Measurements from ENCODE around the gene SYT12.

The SYT12 gene

GRCh38 chr11:67010296-67010905 lies 12.5 kb upstream of the SYT12 start:
- DNase-seq (ENCODE audit: insufficient read length, low spot score) (no peak), FAIRE-seq (no peak)
- TF ChIP-seq TAF1 (IDR thresholded peaks at IDR 0.05; ENCODE audit: low read depth, low read length) (no peak), PAX5 (IDR thresholded peaks at IDR 0.05; ENCODE audit: insufficient read depth, low read length, severe bottlenecking) (no peak), POU2F2 (IDR thresholded peaks at IDR 0.05; ENCODE audit: low read depth, low read length) (no peak), POLR2AphosphoS5 (IDR thresholded peaks at IDR 0.05; ENCODE audit: low read depth, low read length) (no peak), POLR2A (IDR thresholded peaks at IDR 0.05; ENCODE audit: low read depth, low read length) (no peak), SPI1 (IDR thresholded peaks at IDR 0.05; ENCODE audit: low read depth, low read length) (no peak)

GRCh38 chr11:67013511-67014045 lies 9.4 kb upstream of the SYT12 start:
- no peak for FAIRE-seq
- DNase-seq (ENCODE audit: insufficient read length, low spot score), result no peak
- TF ChIP-seq SPI1 (IDR thresholded peaks at IDR 0.05; ENCODE audit: low read depth, low read length) (no peak), TAF1 (IDR thresholded peaks at IDR 0.05; ENCODE audit: low read depth, low read length) (no peak), POU2F2 (IDR thresholded peaks at IDR 0.05; ENCODE audit: low read depth, low read length) (no peak), POLR2AphosphoS5 (IDR thresholded peaks at IDR 0.05; ENCODE audit: low read depth, low read length) (no peak)

DNA sequence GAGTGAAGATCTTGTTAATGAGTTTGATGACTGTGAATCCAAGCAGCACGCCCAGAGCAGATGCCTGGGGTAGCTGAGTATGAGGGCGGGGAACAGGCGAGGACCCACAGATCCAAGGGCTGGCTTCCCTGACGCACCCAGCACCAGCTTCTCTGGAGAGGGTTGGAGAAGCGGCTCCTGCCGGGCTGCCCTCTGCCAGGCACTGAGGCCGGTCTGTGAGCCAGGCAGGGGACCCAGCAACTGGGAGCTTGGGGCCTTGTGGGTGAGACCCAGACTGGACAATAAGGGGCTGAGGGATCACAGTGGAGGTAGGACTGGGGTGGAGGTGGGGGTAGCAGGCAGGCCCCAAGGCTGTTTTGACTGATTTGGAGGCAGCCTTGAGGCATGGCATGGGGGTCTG lies 8.6 kb upstream of the SYT12 start:
- no peak for TF ChIP-seq PAX5 (IDR thresholded peaks at IDR 0.05; ENCODE audit: insufficient read depth, low read length, severe bottlenecking)
- TF ChIP-seq POLR2AphosphoS5 (IDR thresholded peaks at IDR 0.05; ENCODE audit: low read depth, low read length), result no peak
- TF ChIP-seq SPI1 (IDR thresholded peaks at IDR 0.05; ENCODE audit: low read depth, low read length), result no peak
- no peak for TF ChIP-seq TAF1 (IDR thresholded peaks at IDR 0.05; ENCODE audit: low read depth, low read length)
- no peak for TF ChIP-seq POU2F2 (IDR thresholded peaks at IDR 0.05; ENCODE audit: low read depth, low read length)
- FAIRE-seq (no peak), DNase-seq (ENCODE audit: insufficient read length, low spot score) (no peak)

GRCh38 chr11:67015048-67015447 lies 7.9 kb upstream of the SYT12 start:
- TF ChIP-seq POLR2AphosphoS5 (IDR thresholded peaks at IDR 0.05; ENCODE audit: low read depth, low read length), result no peak
- no peak for TF ChIP-seq SPI1 (IDR thresholded peaks at IDR 0.05; ENCODE audit: low read depth, low read length)
- TF ChIP-seq POU2F2 (IDR thresholded peaks at IDR 0.05; ENCODE audit: low read depth, low read length), result no peak
- no peak for TF ChIP-seq TAF1 (IDR thresholded peaks at IDR 0.05; ENCODE audit: low read depth, low read length)
- no peak for TF ChIP-seq PAX5 (IDR thresholded peaks at IDR 0.05; ENCODE audit: insufficient read depth, low read length, severe bottlenecking)
- no peak for TF ChIP-seq POLR2A (IDR thresholded peaks at IDR 0.05; ENCODE audit: low read depth, low read length)
- DNase-seq (ENCODE audit: insufficient read length, low spot score), result no peak
- FAIRE-seq, result no peak

DNA sequence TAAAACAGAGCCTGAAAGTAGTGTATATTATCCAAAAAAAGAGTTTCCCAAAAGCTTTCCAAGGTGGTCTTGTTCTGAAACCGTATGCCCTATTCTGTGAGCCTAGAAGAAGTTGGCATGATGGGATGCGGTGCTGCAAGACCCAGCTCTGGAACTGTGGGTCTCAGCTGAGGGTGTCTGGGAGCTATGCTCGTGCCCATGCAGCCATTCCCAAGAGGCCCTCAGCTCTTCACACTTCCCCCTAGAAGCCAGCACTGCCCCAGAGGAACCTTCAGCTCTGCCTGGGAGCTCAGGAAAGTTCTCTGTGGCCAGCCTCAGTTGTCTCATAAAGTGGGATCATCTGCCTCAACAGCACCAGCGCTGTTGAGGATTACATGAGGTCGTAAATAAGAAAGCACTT lies 6.4 kb upstream of the SYT12 start:
- no peak for DNase-seq (ENCODE audit: insufficient read length, low spot score)
- no peak for FAIRE-seq

DNA sequence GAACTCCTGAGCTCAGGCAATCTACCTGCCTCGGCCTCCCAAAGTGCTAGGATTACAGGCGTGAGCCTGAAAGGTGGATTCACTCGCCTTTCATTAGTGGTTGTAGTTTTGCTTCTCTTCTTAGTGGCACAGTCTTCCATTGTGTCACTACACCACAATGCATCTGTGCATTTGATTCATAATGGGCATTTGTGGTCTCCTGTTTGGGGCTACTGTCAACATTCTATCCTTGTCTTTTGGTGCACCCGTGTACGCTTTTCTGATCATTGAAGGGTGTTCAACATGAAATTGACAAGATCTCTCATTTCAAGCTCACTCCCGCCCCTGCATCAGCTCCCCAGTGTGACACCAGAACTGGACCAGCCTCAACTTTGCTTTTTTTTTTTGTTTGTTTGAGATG lies 2.0 kb upstream of the SYT12 start:
- FAIRE-seq (peak; percentile 55), DNase-seq (ENCODE audit: insufficient read length, low spot score) (no peak)
- TF ChIP-seq PAX5 (IDR thresholded peaks at IDR 0.05; ENCODE audit: insufficient read depth, low read length, severe bottlenecking) (no peak), POU2F2 (IDR thresholded peaks at IDR 0.05; ENCODE audit: low read depth, low read length) (no peak), POLR2A (IDR thresholded peaks at IDR 0.05; ENCODE audit: low read depth, low read length) (no peak), TAF1 (IDR thresholded peaks at IDR 0.05; ENCODE audit: low read depth, low read length) (no peak), SPI1 (IDR thresholded peaks at IDR 0.05; ENCODE audit: low read depth, low read length) (no peak), POLR2AphosphoS5 (IDR thresholded peaks at IDR 0.05; ENCODE audit: low read depth, low read length) (no peak)

More for the DNA sequence above, 6.4 kb upstream of the SYT12 start:
- TF ChIP-seq SPI1 (IDR thresholded peaks at IDR 0.05; ENCODE audit: low read depth, low read length), result no peak
- no peak for TF ChIP-seq POU2F2 (IDR thresholded peaks at IDR 0.05; ENCODE audit: low read depth, low read length)
- no peak for TF ChIP-seq POLR2A (IDR thresholded peaks at IDR 0.05; ENCODE audit: low read depth, low read length)

DNA sequence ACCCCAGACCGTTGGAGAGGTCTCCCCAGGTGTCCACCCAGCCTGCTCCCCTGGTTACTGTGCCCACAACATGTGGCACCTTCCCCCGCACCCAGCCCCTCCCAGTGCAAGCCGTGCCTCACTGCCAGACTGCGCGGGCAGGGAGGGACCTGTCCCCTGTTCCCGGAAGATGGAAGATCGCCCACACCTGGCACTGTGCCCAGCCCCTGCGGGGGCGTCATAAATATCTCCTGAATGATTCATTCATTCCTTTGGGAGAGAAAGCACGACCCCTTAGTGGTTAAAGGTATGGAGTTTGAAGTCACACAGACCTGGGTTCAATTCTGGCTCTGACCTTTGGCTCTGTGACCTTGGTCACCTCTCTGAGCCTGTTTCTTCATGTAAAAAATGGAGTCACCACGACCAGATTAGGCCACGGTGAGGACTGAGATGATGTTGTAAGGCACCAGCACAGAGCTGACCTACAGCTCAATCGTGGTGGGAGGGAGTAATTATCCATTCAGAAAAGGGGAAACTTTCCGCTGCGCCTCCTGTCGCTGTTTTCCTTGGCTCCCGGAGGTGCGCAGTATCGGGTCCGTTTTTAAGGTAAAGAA lies 497 bp upstream of the SYT12 start:
- DNase-seq (ENCODE audit: insufficient read length, low spot score) (no peak), FAIRE-seq (peak; percentile 23)
- TF ChIP-seq POU2F2 (IDR thresholded peaks at IDR 0.05; ENCODE audit: low read depth, low read length), result no peak
- no peak for TF ChIP-seq TAF1 (IDR thresholded peaks at IDR 0.05; ENCODE audit: low read depth, low read length)
- no peak for TF ChIP-seq PAX5 (IDR thresholded peaks at IDR 0.05; ENCODE audit: insufficient read depth, low read length, severe bottlenecking)
- TF ChIP-seq POLR2A (IDR thresholded peaks at IDR 0.05; ENCODE audit: low read depth, low read length), result no peak
- TF ChIP-seq SPI1 (IDR thresholded peaks at IDR 0.05; ENCODE audit: low read depth, low read length), result no peak
- no peak for TF ChIP-seq POLR2AphosphoS5 (IDR thresholded peaks at IDR 0.05; ENCODE audit: low read depth, low read length)

DNA sequence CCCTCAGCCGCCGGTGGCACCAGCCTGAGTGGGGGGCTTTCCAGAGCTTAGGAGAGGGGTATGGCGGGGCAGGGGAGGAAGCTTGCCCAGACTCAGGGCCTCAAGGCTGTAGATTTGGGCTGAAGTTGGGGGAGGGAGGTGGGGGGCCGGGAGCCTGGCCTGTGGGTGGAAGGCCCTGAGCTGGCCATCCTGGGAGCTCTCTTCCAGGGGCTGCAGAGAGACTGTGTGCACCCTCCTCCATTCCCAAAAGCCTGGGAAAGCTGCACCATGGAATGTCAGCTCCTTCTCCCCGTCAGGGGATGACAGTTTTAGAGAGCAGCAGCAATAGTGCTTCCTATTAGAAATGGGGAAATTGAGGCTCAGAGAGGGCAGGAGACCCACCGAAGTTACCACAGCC lies 1.0 kb downstream of the SYT12 start:
- TF ChIP-seq TAF1 (IDR thresholded peaks at IDR 0.05; ENCODE audit: low read depth, low read length) (no peak), PAX5 (IDR thresholded peaks at IDR 0.05; ENCODE audit: insufficient read depth, low read length, severe bottlenecking) (no peak), SPI1 (IDR thresholded peaks at IDR 0.05; ENCODE audit: low read depth, low read length) (no peak), POLR2AphosphoS5 (IDR thresholded peaks at IDR 0.05; ENCODE audit: low read depth, low read length) (no peak), POLR2A (IDR thresholded peaks at IDR 0.05; ENCODE audit: low read depth, low read length) (no peak), POU2F2 (IDR thresholded peaks at IDR 0.05; ENCODE audit: low read depth, low read length) (no peak)
- DNase-seq (ENCODE audit: insufficient read length, low spot score), result no peak
- FAIRE-seq, result no peak

DNA sequence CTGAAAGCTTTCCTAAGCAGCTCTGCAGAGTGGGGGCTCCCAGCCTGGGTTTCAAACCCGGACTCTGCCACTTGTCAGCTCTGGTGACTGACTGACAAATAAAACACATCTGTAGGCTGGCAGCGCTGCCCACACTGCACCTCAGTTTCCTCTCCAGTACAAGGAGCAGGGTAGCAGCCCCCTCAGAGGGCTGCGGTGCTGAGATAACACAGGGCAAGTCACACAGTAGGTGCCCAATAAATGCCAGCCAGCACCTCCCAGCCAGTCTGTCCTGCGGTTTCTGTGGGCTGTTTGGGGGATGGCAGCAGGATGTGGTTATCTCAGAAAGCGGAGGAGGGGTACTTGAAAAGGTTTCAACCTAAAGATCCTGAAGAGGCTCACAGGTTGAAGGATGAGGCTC lies 1.5 kb downstream of the SYT12 start:
- FAIRE-seq (peak; percentile 93), DNase-seq (ENCODE audit: insufficient read length, low spot score) (no peak)
- no peak for TF ChIP-seq POLR2A (IDR thresholded peaks at IDR 0.05; ENCODE audit: low read depth, low read length)
- no peak for TF ChIP-seq PAX5 (IDR thresholded peaks at IDR 0.05; ENCODE audit: insufficient read depth, low read length, severe bottlenecking)
- no peak for TF ChIP-seq POLR2AphosphoS5 (IDR thresholded peaks at IDR 0.05; ENCODE audit: low read depth, low read length)

DNA sequence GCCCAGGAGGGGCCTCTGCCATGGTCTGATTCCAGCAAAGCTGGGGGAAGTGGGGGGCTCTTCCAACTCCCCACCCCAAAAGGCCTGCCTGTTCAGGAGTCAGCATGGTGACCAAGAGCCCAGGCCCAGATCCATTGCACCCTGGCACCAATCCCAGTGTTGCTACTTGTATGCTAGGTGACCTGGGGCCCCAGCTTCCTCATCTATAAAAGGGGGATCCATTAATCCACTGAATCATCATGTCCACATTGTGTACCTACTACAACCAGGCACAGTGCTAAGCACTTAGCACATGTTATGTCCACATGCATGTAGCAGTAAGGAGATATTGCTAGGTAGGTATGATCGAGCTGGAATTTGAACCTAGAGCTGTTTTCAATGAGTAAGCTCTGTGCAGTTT lies 2.0 kb downstream of the SYT12 start:
- no peak for DNase-seq (ENCODE audit: insufficient read length, low spot score)
- TF ChIP-seq TAF1 (IDR thresholded peaks at IDR 0.05; ENCODE audit: low read depth, low read length) (no peak), POU2F2 (IDR thresholded peaks at IDR 0.05; ENCODE audit: low read depth, low read length) (no peak), POLR2AphosphoS5 (IDR thresholded peaks at IDR 0.05; ENCODE audit: low read depth, low read length) (no peak), SPI1 (IDR thresholded peaks at IDR 0.05; ENCODE audit: low read depth, low read length) (no peak)
- FAIRE-seq, result peak; percentile 59

Measured in GM12891 (cell line).